Fibroblast of the aortic adventitia (primary cell): Measurements from ENCODE around the gene SETD6. TPM values are rescaled to one million over a fixed set of nuclear protein-coding genes. Genes with fewer than 3 reads are reported as not detected.
A peak's percentile ranks its signal among the peaks of the same experiment; 100 is the strongest.

ENCODE experiments used
- DNase-seq: peaks from one replicate; pipeline ENCODE4 v3.0.0-alpha.2; 2010; ENCODE audit warnings: low read depth
- H3K4me3 ChIP-seq: 2 replicates; pipeline ENCODE4 v1.5.1; 2011; ENCODE audit warnings: low read depth, mild to moderate bottlenecking, control low read depth, low read length, moderate library complexity
- total RNA-seq: library from RNA; depleted of rRNA; stranded (reverse); fragments of >200 nt; gene quantifications from 2 replicates; pipeline ENCODE4 v1.2.3, GENCODE V29; 2012; ENCODE audit warnings: low replicate concordance
- TF ChIP-seq, protein P1 (sequence below): IDR thresholded peaks from 2 replicates; pipeline ENCODE4 v1.5.1; 2011; ENCODE audit warnings: mild to moderate bottlenecking, low read length, control low read depth, inconsistent platforms; ENCODE audit not compliant: insufficient read depth

The SETD6 gene
- total RNA-seq, 1 donor: 11.7 TPM

DNA sequence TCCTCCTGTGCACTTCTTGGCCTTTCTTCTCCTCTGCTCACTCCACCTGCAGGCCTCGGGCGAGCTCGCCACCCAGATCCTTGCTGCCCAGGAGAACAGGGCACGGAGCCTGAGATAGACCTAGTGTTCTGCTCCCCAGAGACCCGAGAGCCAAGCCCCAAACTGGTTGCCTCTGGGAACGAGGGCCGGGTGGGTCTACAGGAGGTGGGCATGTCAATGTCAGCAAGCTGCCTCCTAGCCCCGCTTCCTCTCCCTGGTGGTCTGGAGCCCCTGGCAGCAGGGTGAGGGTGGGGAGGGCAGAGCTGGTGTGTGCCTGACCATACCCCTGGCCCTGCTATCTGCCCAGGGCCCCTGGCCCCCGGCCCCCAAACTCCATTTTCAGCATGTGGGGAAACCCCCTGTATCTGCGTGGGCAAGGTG is 16.2 kb upstream of the SETD6 start:
- TF ChIP-seq, protein P1, sequence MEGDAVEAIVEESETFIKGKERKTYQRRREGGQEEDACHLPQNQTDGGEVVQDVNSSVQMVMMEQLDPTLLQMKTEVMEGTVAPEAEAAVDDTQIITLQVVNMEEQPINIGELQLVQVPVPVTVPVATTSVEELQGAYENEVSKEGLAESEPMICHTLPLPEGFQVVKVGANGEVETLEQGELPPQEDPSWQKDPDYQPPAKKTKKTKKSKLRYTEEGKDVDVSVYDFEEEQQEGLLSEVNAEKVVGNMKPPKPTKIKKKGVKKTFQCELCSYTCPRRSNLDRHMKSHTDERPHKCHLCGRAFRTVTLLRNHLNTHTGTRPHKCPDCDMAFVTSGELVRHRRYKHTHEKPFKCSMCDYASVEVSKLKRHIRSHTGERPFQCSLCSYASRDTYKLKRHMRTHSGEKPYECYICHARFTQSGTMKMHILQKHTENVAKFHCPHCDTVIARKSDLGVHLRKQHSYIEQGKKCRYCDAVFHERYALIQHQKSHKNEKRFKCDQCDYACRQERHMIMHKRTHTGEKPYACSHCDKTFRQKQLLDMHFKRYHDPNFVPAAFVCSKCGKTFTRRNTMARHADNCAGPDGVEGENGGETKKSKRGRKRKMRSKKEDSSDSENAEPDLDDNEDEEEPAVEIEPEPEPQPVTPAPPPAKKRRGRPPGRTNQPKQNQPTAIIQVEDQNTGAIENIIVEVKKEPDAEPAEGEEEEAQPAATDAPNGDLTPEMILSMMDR: no peak
- no peak overlapping the region for H3K4me3 ChIP-seq
- DNase-seq: no peak

DNA sequence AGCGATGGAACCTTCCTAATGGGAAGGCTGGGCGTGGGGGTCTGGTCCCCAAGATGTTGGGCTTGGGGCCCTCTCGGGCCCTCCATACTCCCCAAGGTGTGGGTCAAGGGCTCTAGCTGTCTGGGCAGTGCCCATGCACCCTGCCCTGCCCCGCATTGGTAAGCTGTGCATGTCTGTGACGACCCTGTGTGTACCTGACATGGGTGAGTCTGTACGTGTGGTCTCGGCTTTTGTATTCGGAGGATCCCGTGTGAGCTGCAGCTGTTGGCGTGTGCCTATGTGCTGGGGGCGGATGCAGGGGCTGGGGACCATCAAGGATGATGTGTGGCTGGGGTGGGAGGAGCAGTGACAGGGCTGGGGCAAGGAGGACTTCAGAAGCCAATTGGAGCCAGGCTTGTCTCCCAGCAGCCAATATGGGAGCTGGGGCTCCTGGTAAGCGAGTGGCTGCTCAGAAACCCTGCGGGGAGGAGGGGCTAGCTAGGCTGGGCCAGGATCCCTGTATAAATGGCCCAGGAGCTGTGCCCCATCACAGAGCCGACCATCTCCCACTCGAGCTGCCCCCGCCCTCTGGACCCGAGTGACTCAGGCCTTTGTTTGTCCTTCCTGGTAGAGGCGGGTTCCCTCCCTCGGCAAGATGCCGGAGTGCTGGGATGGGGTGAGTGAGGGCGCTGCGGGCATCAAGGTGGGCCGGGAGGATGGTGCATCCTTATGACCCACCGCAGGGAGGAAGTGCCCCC is 15.5 kb upstream of the SETD6 start, which contains the start of gene NDRG4:
NDRG4 (plus strand) TSS at position 529 of the 737 bp plus-strand sequence; CDS start at position 635, 106 bp downstream.
- peak within 1 kb of the TSS; percentile 58 for H3K4me3 ChIP-seq
- TF ChIP-seq, protein P1: no peak
- DNase-seq: peak; percentile 74

DNA sequence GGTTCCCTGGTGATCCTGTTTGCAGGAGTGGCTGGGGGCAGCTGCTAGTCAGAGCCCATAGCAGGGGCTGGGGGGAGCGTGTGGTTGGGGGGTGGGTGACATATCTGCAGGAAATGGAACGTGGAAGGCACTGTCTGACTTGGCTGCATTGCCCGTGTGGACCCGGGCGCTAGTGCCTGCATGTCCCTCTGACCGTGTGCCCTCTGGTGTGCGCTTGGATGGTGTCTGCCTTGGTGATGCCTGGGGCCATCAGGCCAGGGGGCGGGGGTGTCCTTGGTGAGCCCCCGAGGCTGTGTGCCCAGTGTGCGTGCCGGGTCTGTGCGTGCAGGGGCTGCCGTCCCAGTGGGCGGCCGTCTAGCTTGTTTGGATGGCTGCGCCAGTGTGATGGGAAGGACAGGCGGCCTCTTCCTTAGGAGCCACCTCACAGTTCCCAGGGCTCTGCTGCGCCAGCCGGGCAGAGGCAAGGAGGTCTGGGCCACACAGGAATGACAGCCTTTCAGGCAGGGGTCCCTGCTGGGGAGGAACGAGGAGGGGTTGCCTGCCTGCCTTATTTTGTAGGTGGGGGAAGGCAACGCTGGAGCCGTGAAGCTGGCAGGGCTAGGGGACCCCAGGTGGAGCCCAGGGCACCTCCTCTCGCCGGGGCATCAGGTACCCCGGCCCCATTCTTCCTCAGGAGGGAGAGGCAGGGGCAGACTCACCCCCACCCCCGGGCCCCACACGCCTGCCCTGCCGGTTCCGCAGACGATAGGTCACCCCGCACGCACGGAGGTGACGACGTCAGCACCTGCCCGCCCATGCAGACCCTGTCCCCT is 14.7 kb upstream of the SETD6 start:
- no peak for DNase-seq
- H3K4me3 ChIP-seq: peak overlapping the region; percentile 58
- TF ChIP-seq, protein P1: no peak

DNA sequence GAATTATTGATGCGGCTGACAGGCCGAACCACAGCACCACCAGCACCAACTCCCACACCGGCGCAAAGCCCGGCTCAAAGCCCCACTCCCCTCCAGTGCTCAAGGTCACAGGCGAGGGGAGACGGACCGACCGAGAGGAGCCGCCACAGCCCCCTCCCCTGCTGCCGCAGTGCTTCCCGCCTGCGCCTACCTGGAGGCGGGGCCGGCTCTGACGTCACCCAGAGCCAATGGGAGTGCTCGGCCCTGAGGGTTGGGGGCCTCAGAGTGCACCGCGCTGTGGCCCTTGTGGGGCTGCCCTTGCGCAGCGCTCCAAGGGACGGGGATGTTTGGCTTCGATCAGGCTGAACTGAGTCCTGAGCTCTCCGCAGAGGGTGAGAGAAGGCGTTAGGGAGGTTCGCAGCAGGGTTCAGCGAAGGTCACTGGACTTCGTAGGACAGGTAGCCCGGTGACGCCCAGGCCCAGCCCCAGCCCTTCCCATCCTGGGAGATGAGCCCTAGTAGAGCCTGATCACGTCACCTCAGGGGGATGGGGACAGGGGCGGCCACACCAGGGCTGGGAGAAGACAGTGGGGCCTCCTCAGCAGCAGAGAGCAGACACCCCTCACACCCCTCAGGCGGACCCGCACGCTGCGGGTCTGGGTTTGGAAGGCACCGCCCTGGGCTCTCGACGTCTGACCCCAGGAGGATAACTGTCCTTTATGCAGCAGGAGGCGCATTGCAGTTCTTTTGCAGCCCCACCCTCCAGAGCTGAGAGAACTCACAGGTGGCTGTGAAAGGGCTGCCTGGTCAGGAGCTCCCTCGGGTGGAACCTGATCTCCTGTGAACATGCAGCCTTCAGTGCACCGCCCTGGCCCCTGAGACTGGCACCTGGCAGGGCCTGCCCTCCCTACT is 13.8 kb upstream of the SETD6 start:
- peak overlapping the region; percentile 58 for H3K4me3 ChIP-seq
- TF ChIP-seq, protein P1: no peak

DNA sequence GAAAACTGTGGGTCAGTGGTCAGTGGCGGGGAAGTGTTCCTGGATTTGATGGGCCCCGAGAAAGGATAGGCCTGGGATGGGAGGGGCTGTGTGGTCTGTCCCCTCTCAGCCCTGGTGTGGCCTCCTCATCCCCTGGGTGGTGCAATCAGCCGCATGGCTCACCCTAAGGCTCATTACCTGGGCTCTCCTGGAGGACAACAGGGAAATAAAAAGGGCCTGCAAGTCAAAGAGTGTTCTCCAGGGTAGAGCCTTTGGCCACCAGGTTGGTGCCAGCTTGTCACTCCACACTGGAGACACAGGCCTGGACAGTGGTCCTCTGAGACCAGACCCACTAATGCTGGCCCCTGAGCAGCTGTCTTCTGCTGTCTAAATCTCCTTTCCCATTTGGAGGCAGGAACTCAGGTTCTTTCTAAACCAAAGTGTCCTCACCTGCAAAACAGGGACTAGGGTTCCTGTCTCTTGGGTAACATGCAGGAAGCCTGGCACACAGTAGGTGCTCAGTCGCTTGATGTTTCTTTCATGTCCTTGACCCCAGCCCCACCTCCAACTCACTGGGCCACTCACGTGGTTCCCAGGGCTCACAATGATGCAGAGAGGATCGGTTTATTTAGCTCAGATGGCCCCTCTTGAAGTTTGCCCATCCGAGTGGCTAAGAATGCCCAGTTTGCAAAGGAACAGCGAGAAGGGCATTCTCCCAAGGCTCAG is 12.9 kb upstream of the SETD6 start:
- no peak overlapping the region for H3K4me3 ChIP-seq
- TF ChIP-seq, protein P1: no peak
- no peak for DNase-seq

More for the DNA sequence above, 13.8 kb upstream of the SETD6 start:
- no peak for DNase-seq
